Measurements from ENCODE around the gene ANKUB1. TPM values are rescaled to one million over a fixed set of nuclear protein-coding genes. Genes with fewer than 3 reads are reported as not detected.

ANKUB1 gene
- total RNA-seq, 1 experiment from 2014 or later = not detected

DNA sequence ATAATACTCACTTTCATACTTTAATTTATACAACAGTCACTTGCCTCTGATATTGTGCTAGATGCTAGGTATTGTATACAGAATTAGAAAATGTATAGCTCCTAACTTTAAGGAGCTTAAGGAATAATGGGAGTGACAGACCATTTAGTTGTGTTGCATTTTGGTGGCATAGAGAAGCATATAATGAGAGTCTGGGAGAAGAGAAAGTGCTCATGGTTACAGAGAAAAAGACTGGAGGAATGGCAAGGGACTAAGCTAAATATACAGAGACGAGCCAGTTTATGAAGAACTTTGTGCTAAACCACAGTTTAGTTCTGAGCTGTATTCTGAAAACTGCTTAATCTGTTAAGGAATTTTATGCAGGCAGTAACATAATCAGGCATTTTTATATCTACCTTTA lies 27.1 kb upstream of the ANKUB1 start:
- CTCF ChIA-PET = interaction anchor here (0.6 to 1.4 kb wide), 2 partner anchors 11 to 940 kb away, joined by 7 to 10 read pairs; no protein-coding TSS in a partner anchor
- in situ Hi-C loops (cut with HindIII; ENCODE audit: low pct_unique_long_range_greater_than_20kb, low sequenced_read_pairs) = no loop called here
- POLR2A ChIA-PET = interaction anchor here (0.7 to 0.8 kb wide), 2 partner anchors 11 to 1578 kb away, joined by 3 to 4 read pairs; no protein-coding TSS in a partner anchor

DNA sequence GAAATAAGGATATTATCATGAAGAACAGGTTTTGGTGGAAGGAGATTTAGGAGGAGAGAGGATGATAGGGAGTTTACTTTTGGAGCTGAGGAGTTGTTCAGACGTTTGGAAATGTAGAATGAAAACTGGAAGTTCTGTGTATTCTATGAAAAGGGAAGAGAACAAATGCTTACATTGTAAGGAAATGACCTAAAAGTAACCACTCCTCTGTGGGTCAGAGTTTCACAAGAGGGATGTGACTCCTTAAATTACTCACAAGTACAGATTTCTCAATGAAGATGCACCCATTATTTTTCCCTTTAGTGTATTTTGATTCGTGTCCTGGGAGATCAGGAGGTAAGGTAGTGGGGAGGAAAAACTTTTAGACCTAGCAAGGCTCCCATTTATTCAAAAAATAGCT lies 24.6 kb upstream of the ANKUB1 start:
- peaks cover 34% of the 10 kb centered on the region for H3K4me1 ChIP-seq (ENCODE audit: control insufficient read depth, insufficient read depth, low read length)

More for the DNA sequence above, 27.1 kb upstream of the ANKUB1 start:
- Histone ChIP-seq H3K36me3 (ENCODE audit: control insufficient read depth, insufficient read depth, low read length) (no peaks in the 10 kb centered on the region), H3K27ac (ENCODE audit: low read length) (no peak overlapping the region), H3K27me3 (ENCODE audit: control insufficient read depth, insufficient read depth, low read length) (no peaks in the 10 kb centered on the region), H3K4me3 (ENCODE audit: low read depth in 2 of 2, low read length in 2 of 2) (no peak overlapping the region), H3K4me1 (ENCODE audit: control insufficient read depth, insufficient read depth, low read length) (peaks cover 27% of the 10 kb centered on the region), H3K9me3 (ENCODE audit: control insufficient read depth, insufficient read depth, low read depth, low read length) (peaks cover 9% of the 10 kb centered on the region; the same call in 1 of the 2 replicates)
- 0 out of 2 replicates have a peak, but pooled peaks have one; percentile 52 for ATAC-seq
- BruUV-seq (replicated peaks) = no TSS peak
- DNase-seq (ENCODE audit: low read depth, low spot score) = no peak
- intact Hi-C loops (cut with micrococcal nuclease; ENCODE audit: unreplicated experiment) = no loop called here
- TF ChIP-seq, protein P1, sequence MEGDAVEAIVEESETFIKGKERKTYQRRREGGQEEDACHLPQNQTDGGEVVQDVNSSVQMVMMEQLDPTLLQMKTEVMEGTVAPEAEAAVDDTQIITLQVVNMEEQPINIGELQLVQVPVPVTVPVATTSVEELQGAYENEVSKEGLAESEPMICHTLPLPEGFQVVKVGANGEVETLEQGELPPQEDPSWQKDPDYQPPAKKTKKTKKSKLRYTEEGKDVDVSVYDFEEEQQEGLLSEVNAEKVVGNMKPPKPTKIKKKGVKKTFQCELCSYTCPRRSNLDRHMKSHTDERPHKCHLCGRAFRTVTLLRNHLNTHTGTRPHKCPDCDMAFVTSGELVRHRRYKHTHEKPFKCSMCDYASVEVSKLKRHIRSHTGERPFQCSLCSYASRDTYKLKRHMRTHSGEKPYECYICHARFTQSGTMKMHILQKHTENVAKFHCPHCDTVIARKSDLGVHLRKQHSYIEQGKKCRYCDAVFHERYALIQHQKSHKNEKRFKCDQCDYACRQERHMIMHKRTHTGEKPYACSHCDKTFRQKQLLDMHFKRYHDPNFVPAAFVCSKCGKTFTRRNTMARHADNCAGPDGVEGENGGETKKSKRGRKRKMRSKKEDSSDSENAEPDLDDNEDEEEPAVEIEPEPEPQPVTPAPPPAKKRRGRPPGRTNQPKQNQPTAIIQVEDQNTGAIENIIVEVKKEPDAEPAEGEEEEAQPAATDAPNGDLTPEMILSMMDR (IDR thresholded peaks at IDR 0.05) = no peak
- no peak for TF ChIP-seq TCF7L2 (IDR thresholded peaks at IDR 0.05; ENCODE audit: low read depth, low read length)
- no peak for TF ChIP-seq SIN3A (IDR thresholded peaks at IDR 0.05; ENCODE audit: borderline replicate concordance, insufficient read depth, low read depth, low read length)
- TF ChIP-seq, protein P2, sequence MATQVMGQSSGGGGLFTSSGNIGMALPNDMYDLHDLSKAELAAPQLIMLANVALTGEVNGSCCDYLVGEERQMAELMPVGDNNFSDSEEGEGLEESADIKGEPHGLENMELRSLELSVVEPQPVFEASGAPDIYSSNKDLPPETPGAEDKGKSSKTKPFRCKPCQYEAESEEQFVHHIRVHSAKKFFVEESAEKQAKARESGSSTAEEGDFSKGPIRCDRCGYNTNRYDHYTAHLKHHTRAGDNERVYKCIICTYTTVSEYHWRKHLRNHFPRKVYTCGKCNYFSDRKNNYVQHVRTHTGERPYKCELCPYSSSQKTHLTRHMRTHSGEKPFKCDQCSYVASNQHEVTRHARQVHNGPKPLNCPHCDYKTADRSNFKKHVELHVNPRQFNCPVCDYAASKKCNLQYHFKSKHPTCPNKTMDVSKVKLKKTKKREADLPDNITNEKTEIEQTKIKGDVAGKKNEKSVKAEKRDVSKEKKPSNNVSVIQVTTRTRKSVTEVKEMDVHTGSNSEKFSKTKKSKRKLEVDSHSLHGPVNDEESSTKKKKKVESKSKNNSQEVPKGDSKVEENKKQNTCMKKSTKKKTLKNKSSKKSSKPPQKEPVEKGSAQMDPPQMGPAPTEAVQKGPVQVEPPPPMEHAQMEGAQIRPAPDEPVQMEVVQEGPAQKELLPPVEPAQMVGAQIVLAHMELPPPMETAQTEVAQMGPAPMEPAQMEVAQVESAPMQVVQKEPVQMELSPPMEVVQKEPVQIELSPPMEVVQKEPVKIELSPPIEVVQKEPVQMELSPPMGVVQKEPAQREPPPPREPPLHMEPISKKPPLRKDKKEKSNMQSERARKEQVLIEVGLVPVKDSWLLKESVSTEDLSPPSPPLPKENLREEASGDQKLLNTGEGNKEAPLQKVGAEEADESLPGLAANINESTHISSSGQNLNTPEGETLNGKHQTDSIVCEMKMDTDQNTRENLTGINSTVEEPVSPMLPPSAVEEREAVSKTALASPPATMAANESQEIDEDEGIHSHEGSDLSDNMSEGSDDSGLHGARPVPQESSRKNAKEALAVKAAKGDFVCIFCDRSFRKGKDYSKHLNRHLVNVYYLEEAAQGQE (IDR thresholded peaks at IDR 0.05; ENCODE audit: insufficient read depth in 1 of 2, low read depth in 2 of 2, low read length in 1 of 2) = no peak
- no peak for TF ChIP-seq POLR2AphosphoS5 (IDR thresholded peaks at IDR 0.05; ENCODE audit: low read depth, low read length)

More for the DNA sequence above, 24.6 kb upstream of the ANKUB1 start:
- ChIA-PET POLR2A (no interaction called here), CTCF (no interaction called here)
- Histone ChIP-seq H3K27me3 (ENCODE audit: control insufficient read depth, insufficient read depth, low read length) (no peaks in the 10 kb centered on the region), H3K4me3 (ENCODE audit: low read depth in 2 of 2, low read length in 2 of 2) (no peak overlapping the region), H3K27ac (ENCODE audit: low read length) (no peak overlapping the region), H3K9me3 (ENCODE audit: control insufficient read depth, insufficient read depth, low read depth, low read length) (peaks cover 3% of the 10 kb centered on the region; the same call in 1 of the 2 replicates), H3K36me3 (ENCODE audit: control insufficient read depth, insufficient read depth, low read length) (no peaks in the 10 kb centered on the region; the same call in 1 of the 2 replicates)
- TF ChIP-seq, protein P2 (IDR thresholded peaks at IDR 0.05; ENCODE audit: insufficient read depth in 1 of 2, low read depth in 2 of 2, low read length in 1 of 2) = no peak
- TF ChIP-seq SIN3A (IDR thresholded peaks at IDR 0.05; ENCODE audit: borderline replicate concordance, insufficient read depth, low read depth, low read length) (no peak), POLR2AphosphoS5 (IDR thresholded peaks at IDR 0.05; ENCODE audit: low read depth, low read length) (no peak), TCF7L2 (IDR thresholded peaks at IDR 0.05; ENCODE audit: low read depth, low read length) (no peak)
- TF ChIP-seq, protein P1 (IDR thresholded peaks at IDR 0.05) = no peak
- no peak for DNase-seq (ENCODE audit: low read depth, low spot score)
- intact Hi-C loops (cut with micrococcal nuclease; ENCODE audit: unreplicated experiment) (no loop called here), in situ Hi-C loops (cut with HindIII; ENCODE audit: low pct_unique_long_range_greater_than_20kb, low sequenced_read_pairs) (no loop called here)
- no peak for ATAC-seq
- BruUV-seq (replicated peaks) = no TSS peak

Data from Panc1 (cell line).